HepG2 (cell line): Measurements from ENCODE around the gene WDR48. TPM values are rescaled to one million over a fixed set of nuclear protein-coding genes. Genes with fewer than 3 reads are reported as not detected.

Source experiments
- CBX1 ChIP-seq: IDR thresholded peaks from one replicate; pipeline ENCODE4 v1.6.1; 2016; ENCODE audit warnings: antibody characterized with exemption, low read depth
- GFI1 ChIP-seq: sonication (generic); formaldehyde crosslinking; IDR thresholded peaks from 2 replicates; pipeline ENCODE4 v1.5.0; 2020; ENCODE audit warnings: missing genetic modification reagents, mild to moderate bottlenecking, borderline replicate concordance
- MAF1 ChIP-seq: sonication (generic); formaldehyde crosslinking; IDR thresholded peaks from 2 replicates; pipeline ENCODE4 v1.5.0; 2020; ENCODE audit warnings: missing genetic modification reagents, borderline replicate concordance
- RFXANK ChIP-seq: IDR thresholded peaks from 2 replicates; pipeline ENCODE4 v1.6.1; 2016
- SCMH1 ChIP-seq: sonication (generic); formaldehyde crosslinking; IDR thresholded peaks from 2 replicates; pipeline ENCODE4 v1.9.0; 2021; ENCODE audit warnings: missing genetic modification reagents, mild to moderate bottlenecking, borderline replicate concordance
- SMAD1 ChIP-seq: sonication (generic); formaldehyde crosslinking; IDR thresholded peaks from 2 replicates; pipeline ENCODE4 v1.4.0; 2020; ENCODE audit warnings: missing genetic modification reagents, low read depth, mild to moderate bottlenecking, borderline replicate concordance
- SOX13 ChIP-seq, 3 experiments: fragments of 450-650 bp in 1 of 3; sonication (generic) in 1 of 3; formaldehyde crosslinking in 1 of 3; IDR thresholded peaks in 2 of 3; conservative IDR thresholded peaks in 1 of 3; 2 replicates each; pipeline versions ENCODE4 v1.5.0 to v1.6.1; 2016 to 2020; ENCODE audit warnings: antibody characterized with exemption in 1 of 3, mild to moderate bottlenecking in 1 of 3, missing compliant biosample characterization in 1 of 3, missing genetic modification reagents in 1 of 3, moderate library complexity in 1 of 3
- TBX3 ChIP-seq: fragments of 450-650 bp; IDR thresholded peaks from 2 replicates; pipeline ENCODE4 v1.6.1; 2017; ENCODE audit warnings: antibody characterized with exemption, mild to moderate bottlenecking, inconsistent platforms, borderline replicate concordance
- ZNF12 ChIP-seq: sonication (generic); formaldehyde crosslinking; IDR thresholded peaks from 2 replicates; pipeline ENCODE4 v1.5.0; 2020; ENCODE audit warnings: missing genetic modification reagents
- ZNF33A ChIP-seq: sonication (generic); formaldehyde crosslinking; IDR thresholded peaks from 2 replicates; pipeline ENCODE4 v1.5.1; 2020; ENCODE audit warnings: missing genetic modification reagents, mild to moderate bottlenecking, moderate library complexity, borderline replicate concordance
- ZNF557 ChIP-seq: sonication (generic); formaldehyde crosslinking; IDR thresholded peaks from 2 replicates; pipeline ENCODE4 v1.4.0; 2020; ENCODE audit warnings: missing genetic modification reagents
- ZNF589 ChIP-seq: sonication (generic); formaldehyde crosslinking; conservative IDR thresholded peaks from 2 replicates; pipeline ENCODE4 v1.8.0; 2022; ENCODE audit warnings: mild to moderate bottlenecking, moderate library complexity, missing genetic modification reagents
- ZNF792 ChIP-seq: IDR thresholded peaks from 2 replicates; pipeline ENCODE4 v1.6.1; 2016
- polyA plus RNA-seq, 8 experiments: library from polyadenylated mRNA; depleted of rRNA in 3 of 8; stranded (reverse) in 7 of 8; unstranded in 1 of 8; fragments of >200 nt; fragmentation: Illumina TruSeq in 4 of 8; extraction: Trizol in 4 of 8; gene quantifications; 2 replicates each; pipeline versions ENCODE4 v1.2.1 to v1.2.3, GENCODE V29; 2011 to 2016; ENCODE audit warnings: low read depth in 4 of 8, missing spikeins in 1 of 8, mixed read lengths in 1 of 8; ENCODE audit not compliant: insufficient read depth in 1 of 8
- total RNA-seq, 5 experiments: library from RNA; depleted of rRNA; stranded (reverse); fragments of >200 nt; fragmentation: Illumina TruSeq; extraction: Trizol; gene quantifications; 2 replicates each; pipeline ENCODE4 v1.2.3, GENCODE V29; 2016; ENCODE audit warnings: low read depth in 1 of 5
- TF ChIP-seq, protein P1 (sequence below): IDR thresholded peaks from 2 replicates; pipeline ENCODE4 v1.6.1; 2016; ENCODE audit warnings: missing biosample characterization, missing genetic modification reagents, low read depth
- TF ChIP-seq, protein P2 (sequence below): sonication (generic); formaldehyde crosslinking; IDR thresholded peaks from 2 replicates; pipeline ENCODE4 v1.4.0; 2020; ENCODE audit warnings: mild to moderate bottlenecking, missing genetic modification reagents
- TF ChIP-seq, protein P3 (sequence below): IDR thresholded peaks from 2 replicates; pipeline ENCODE4 v1.6.1; 2016; ENCODE audit warnings: mild to moderate bottlenecking, missing biosample characterization, missing genetic modification reagents
- TF ChIP-seq, protein P4 (sequence below): sonication (generic); formaldehyde crosslinking; IDR thresholded peaks from 2 replicates; pipeline ENCODE4 v1.5.1; 2020; ENCODE audit warnings: mild to moderate bottlenecking, missing genetic modification reagents, borderline replicate concordance
- TF ChIP-seq, protein P5 (sequence below): sonication (generic); formaldehyde crosslinking; IDR thresholded peaks from 2 replicates; pipeline ENCODE4 v1.5.0; 2020; ENCODE audit warnings: missing genetic modification reagents

The WDR48 gene
- total and polyA plus RNA-seq, 2 of the 13 experiments (the other 11 are each of a cell fraction or from before 2014, with no cell fraction given), result 29.2 to 31.2 TPM

DNA sequence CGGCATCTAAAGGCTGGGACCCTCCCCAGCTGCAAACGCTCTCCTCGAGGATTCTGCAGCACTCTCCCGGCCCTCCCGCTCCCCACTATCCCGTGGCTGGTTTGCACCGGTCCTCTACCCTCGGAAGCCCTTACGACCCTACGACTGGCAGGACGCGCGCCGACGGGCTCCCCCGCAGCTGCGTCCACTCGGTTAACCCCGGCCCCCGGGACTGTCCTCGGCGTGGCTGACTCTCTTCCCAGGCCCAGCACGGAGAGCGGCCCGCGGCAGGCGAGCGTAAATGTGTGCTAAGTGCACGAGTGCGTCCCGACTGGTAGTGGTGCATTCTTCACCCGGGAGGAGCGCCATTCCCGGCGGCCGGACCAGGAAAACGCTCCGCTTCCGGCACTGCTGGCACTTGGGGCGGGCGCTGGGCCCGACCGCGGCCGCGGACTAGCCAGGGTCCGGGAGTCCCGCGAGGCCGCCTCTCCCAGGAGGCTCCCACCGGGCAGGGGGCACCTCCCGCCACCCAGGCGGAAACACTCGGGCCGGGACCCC lies 55.1 kb downstream of the WDR48 start (continued):
- TF ChIP-seq, protein P1, sequence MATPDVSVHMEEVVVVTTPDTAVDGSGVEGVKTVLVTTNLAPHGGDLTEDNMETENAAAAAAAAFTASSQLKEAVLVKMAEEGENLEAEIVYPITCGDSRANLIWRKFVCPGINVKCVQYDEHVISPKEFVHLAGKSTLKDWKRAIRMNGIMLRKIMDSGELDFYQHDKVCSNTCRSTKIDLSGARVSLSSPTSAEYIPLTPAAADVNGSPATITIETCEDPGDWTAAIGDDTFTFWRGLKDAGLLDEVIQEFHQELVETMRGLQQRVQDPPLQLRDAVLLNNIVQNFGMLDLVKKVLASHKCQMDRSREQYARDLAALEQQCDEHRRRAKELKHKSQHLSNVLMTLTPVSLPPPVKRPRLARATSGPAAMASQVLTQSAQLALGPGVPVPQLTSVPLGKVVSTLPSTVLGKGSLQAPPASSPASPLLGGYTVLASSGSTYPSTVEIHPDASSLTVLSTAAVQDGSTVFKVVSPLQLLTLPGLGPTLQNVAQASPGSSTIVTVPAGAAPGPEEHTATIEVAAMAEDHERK (CRISPR knock-in tag), result no peak
- TF ChIP-seq, protein P2, sequence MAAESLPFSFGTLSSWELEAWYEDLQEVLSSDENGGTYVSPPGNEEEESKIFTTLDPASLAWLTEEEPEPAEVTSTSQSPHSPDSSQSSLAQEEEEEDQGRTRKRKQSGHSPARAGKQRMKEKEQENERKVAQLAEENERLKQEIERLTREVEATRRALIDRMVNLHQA (CRISPR knock-in tag), result no peak
- TF ChIP-seq SMAD1 (CRISPR knock-in tag) (no peak), GFI1 (no peak; the same call in 1 of the 2 replicates), TBX3 (no peak), CBX1 (peak; percentile 21), ZNF12 (no peak), ZNF589 (0 out of 2 replicates have a peak, but pooled peaks have one; percentile 27), SCMH1 (CRISPR knock-in tag) (no peak), MAF1 (no peak), RFXANK (no peak), SOX13 (IDR thresholded peaks at IDR 0.05) (no peak), SOX13 (CRISPR knock-in tag; conservative IDR thresholded peaks at IDR 0.05 in 1 of 2, IDR thresholded peaks at IDR 0.05 in 1 of 2) (no peak), ZNF557 (no peak), ZNF33A (no peak), ZNF792 (CRISPR knock-in tag) (no peak)
- TF ChIP-seq, protein P3, sequence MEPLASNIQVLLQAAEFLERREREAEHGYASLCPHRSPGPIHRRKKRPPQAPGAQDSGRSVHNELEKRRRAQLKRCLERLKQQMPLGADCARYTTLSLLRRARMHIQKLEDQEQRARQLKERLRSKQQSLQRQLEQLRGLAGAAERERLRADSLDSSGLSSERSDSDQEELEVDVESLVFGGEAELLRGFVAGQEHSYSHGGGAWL (CRISPR knock-in tag), result peak; percentile 10; the same call in 1 of the 2 replicates
- TF ChIP-seq, protein P4, sequence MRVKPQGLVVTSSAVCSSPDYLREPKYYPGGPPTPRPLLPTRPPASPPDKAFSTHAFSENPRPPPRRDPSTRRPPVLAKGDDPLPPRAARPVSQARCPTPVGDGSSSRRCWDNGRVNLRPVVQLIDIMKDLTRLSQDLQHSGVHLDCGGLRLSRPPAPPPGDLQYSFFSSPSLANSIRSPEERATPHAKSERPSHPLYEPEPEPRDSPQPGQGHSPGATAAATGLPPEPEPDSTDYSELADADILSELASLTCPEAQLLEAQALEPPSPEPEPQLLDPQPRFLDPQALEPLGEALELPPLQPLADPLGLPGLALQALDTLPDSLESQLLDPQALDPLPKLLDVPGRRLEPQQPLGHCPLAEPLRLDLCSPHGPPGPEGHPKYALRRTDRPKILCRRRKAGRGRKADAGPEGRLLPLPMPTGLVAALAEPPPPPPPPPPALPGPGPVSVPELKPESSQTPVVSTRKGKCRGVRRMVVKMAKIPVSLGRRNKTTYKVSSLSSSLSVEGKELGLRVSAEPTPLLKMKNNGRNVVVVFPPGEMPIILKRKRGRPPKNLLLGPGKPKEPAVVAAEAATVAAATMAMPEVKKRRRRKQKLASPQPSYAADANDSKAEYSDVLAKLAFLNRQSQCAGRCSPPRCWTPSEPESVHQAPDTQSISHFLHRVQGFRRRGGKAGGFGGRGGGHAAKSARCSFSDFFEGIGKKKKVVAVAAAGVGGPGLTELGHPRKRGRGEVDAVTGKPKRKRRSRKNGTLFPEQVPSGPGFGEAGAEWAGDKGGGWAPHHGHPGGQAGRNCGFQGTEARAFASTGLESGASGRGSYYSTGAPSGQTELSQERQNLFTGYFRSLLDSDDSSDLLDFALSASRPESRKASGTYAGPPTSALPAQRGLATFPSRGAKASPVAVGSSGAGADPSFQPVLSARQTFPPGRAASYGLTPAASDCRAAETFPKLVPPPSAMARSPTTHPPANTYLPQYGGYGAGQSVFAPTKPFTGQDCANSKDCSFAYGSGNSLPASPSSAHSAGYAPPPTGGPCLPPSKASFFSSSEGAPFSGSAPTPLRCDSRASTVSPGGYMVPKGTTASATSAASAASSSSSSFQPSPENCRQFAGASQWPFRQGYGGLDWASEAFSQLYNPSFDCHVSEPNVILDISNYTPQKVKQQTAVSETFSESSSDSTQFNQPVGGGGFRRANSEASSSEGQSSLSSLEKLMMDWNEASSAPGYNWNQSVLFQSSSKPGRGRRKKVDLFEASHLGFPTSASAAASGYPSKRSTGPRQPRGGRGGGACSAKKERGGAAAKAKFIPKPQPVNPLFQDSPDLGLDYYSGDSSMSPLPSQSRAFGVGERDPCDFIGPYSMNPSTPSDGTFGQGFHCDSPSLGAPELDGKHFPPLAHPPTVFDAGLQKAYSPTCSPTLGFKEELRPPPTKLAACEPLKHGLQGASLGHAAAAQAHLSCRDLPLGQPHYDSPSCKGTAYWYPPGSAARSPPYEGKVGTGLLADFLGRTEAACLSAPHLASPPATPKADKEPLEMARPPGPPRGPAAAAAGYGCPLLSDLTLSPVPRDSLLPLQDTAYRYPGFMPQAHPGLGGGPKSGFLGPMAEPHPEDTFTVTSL, result 0 out of 2 replicates have a peak, but pooled peaks have one; percentile 35
- TF ChIP-seq, protein P5, sequence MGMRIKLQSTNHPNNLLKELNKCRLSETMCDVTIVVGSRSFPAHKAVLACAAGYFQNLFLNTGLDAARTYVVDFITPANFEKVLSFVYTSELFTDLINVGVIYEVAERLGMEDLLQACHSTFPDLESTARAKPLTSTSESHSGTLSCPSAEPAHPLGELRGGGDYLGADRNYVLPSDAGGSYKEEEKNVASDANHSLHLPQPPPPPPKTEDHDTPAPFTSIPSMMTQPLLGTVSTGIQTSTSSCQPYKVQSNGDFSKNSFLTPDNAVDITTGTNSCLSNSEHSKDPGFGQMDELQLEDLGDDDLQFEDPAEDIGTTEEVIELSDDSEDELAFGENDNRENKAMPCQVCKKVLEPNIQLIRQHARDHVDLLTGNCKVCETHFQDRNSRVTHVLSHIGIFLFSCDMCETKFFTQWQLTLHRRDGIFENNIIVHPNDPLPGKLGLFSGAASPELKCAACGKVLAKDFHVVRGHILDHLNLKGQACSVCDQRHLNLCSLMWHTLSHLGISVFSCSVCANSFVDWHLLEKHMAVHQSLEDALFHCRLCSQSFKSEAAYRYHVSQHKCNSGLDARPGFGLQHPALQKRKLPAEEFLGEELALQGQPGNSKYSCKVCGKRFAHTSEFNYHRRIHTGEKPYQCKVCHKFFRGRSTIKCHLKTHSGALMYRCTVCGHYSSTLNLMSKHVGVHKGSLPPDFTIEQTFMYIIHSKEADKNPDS (CRISPR knock-in tag), result no peak
